HuH-7 (cell line): Measurements from ENCODE around the gene GARRE1.
"Not testable (repeated sequence)": the region's sequence is repeated elsewhere in the genome, so short reads cannot be mapped to it uniquely, and the experiment has no call there.

Experiments
- DNase-seq: peaks from one replicate; pipeline ENCODE4 v3.0.0; 2011; ENCODE audit warnings: low spot score

Gene GARRE1

DNA sequence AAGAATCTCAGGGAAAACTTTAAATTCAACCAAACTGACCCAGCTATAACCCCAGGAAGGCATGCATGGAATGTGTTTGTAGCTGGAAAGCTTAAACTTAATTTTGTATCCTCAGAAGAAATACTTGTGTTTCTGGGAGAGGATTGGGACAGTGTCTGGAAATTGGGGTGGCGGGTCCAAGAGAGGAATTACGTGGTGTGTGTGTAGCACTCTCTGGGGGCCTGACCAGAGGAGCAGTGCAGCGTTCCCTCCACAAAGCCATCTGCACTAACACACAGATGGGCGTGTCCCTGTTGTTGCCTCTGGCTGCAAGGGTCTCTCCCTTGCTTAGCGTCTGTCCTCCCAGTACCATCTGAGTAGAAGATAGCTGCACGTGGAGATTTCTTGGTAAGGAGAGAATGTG is 6.4 kb downstream of the GARRE1 start:
- no peak for DNase-seq

GRCh38 chr19:34261334-34262109 is 7.2 kb downstream of the GARRE1 start:
- no peak for DNase-seq

DNA sequence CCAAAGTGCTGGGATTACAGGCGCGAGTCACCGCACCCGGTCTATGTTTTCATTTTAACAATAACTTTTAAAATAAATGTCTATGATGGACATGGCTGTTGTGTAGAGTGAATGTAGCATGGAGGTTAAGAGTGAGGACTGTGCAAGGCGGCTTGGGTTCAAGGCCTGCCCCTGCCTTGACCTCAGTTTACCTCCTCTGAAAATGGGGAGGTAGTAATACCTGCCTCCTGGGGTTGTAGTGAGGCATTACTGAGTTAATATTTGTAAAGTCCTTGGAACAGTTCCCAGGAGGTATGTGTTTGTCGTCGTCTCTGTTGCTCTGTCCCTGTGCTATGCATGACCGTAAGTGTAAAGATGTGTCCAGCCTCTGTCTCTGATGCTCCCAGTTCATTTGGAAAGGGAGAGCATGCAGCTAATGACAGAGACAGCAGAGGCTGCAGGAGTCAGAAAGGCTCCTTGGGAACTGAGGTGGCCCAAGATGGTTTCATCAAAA is 9.4 kb downstream of the GARRE1 start:
- DNase-seq = no peak

GRCh38 chr19:34265221-34265650 is 10.9 kb downstream of the GARRE1 start:
- no peak for DNase-seq

- no peak for DNase-seq
These were observed 14.7 kb downstream of the GARRE1 start for GRCh38 chr19:34269081-34269480.

GRCh38 chr19:34269489-34269888 is 15.1 kb downstream of the GARRE1 start:
- DNase-seq = no peak

DNA sequence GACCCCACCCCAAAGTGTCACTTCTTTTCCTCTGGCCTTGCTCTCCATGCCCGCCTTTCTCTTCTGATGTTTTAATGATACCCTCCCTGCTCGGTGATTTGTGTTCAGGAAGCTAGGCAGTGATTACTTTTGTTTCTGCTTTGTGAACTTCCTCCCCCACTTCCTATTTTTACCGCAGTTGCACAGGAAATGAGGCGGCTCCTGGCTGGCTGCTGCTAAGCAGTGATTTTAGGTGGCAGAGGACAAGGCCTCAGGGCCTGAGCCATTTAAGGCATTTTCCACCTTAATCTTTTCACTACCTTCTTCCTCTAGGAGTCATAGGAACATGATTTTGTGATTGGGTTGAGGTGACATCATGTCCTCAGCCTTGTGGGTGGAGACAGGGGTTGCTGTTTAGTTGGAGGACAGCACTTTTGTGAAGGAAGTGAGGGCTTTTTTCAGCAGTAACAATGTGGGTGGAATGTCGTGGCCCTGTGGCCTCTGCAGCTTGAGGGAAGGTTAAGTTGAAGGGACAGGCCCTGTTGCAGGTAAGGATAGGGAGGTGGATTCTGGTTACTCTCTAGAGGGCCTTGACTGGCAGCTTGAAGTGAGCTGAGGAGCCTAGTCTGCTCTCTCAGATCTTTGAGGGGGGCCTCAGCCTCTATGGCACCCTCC is 15.7 kb downstream of the GARRE1 start:
- DNase-seq = no peak

DNA sequence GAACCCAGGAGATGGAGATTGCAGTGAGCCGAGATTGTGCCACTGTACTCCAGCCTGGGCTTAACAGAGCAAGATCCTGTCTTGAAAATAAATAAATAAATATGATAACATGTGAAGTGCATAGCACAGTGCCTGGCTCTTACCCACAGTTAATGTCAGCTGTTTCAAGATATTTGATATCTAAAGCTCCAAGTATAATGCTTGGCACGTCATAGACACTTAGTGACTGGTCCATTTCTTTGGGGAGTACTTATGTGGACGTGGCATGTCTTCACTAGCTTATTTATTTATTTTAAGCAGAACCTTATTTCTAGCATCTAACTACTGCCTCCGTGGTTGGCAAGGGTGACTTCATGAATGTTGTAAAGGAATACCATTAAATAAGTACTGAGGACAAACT is 18.8 kb downstream of the GARRE1 start:
- DNase-seq = no peak

- no peak for DNase-seq
These were observed 20.0 kb downstream of the GARRE1 start for GRCh38 chr19:34274284-34274826.

GRCh38 chr19:34274827-34275625 is 20.7 kb downstream of the GARRE1 start:
- DNase-seq = no peak

- DNase-seq = no peak
These were observed 21.4 kb downstream of the GARRE1 start for GRCh38 chr19:34275705-34276104.

DNA sequence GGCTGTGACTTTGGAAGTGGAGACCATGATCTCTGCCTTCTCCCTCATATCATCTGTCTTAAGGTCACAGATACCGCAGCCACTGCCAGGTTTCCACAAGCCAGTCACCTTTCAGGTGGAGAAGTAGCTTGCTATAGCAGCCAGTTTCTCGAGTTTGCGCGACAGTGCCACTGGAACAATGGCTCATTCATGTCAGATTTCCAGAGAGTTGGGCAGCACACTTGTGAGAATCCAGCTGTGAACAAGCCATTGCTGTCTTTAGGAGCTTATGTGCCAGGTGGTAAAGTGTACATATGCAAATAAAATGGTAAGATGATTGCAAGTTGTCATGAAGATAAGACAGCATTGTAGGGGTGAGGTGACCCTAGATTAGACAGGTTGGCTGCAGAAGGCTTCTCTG is 22.3 kb downstream of the GARRE1 start:
- no peak for DNase-seq

DNA sequence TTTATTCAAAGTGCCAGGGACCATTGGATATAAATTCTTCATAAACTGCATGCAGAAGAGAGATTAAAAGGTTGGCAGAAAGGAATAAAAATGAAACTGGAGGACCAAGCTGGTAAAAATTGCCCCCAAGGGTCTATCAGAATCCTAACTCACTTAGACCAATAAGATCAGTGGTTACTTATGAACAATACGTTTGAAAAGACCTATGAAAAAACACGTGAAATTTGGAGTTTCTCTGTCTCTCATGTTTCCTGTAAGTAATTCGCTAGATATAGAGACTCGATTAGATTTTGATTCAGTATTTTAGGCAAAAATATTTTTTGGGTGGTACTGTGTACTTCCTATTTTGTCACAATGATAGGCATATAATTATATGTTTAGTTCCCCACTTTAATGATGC is 22.9 kb downstream of the GARRE1 start:
- no peak for DNase-seq

DNA sequence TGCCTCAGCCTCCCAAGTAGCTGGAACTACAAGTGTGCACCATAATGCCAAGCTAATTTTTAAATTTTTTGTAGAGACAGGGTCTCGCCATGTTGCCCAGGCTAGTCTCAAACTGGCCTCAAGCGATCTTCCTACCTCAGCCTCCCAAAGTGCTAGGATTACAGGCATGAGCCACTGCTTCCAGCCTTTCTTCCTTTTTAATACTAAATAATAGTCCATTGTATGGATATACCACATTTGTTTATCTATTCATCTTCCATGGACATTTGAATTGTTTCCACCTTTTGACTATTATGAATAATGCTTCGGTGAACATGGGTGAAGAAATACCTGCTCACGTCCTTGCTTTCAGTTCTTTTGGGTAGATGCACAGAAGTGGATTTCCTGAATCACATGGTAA is 24.4 kb downstream of the GARRE1 start:
- no peak for DNase-seq

- DNase-seq = not testable (repeated sequence)
These were observed 27.1 kb downstream of the GARRE1 start for GRCh38 chr19:34281444-34281843.

GRCh38 chr19:34282611-34283519 is 28.5 kb downstream of the GARRE1 start:
- no peak for DNase-seq

DNA sequence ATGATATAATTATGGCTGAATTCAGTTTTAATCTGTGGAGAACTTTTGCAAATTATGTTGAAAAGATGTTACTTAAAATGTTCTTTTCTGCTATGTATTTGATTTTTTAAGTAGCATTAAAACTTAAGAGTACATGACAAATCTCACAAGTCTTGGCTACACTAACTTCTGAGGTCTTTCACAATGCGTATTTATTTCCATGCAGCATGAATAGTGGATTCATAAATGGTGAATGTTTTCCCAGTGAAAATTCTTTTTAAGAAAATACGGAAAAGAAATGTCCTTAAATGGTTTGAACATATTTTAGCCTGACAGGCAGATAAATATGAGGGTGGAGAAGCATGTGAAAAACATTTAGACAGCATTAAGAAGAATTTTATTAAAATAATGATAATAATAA is 30.2 kb downstream of the GARRE1 start:
- no peak for DNase-seq

DNA sequence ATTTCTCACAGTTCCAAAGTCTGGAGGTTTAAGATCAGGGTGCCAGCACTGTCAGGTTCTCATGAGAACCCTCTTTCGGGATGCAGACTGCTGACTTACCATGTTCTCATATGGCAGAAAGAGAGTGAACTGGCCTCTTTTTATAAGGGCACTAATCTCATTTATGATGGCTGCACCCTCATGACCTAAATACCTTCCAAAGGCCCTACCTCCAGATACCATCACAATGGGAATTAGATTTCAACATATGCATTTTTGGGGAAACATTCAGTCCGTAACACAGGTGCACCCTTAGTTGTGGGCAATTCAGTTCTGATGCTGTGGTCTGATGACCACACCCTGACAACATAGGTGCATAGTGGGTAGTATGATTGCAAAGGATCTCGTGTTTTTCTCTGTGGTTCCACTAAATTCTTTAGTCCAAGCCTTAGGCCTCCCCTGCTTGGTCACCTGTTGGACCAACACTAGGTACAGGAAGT is 33.3 kb downstream of the GARRE1 start:
- no peak for DNase-seq

DNA sequence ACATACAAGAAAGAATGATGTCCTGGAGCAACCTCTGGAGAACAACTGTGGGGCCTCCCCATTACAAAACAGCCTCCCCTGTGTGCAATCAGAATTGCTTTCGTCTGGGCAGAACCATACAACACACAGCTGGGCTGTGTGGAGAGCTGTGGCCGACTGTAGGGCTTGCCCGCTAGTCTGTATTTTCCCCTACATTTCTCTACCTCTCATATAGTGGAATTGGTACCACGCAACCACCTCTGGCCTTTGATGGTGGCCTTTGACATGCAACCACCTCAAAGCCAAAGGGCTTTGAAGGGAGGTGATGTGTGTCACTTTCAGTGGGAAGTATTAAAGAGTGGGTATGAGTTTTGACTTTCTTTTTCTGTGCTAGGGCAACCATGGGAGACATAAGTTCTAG is 34.0 kb downstream of the GARRE1 start:
- DNase-seq = no peak

- DNase-seq = no peak
These were observed 36.9 kb downstream of the GARRE1 start for GRCh38 chr19:34291235-34291634.

GRCh38 chr19:34295103-34295502 is 40.7 kb downstream of the GARRE1 start:
- no peak for DNase-seq
